Fibroblast of skin of right quadriceps (primary cell): Measurements from ENCODE around the gene OXCT1.

ENCODE experiments used
- DNase-seq: peaks from one replicate; pipeline ENCODE4 v3.0.0-alpha.2; 2013

OXCT1 gene

DNA sequence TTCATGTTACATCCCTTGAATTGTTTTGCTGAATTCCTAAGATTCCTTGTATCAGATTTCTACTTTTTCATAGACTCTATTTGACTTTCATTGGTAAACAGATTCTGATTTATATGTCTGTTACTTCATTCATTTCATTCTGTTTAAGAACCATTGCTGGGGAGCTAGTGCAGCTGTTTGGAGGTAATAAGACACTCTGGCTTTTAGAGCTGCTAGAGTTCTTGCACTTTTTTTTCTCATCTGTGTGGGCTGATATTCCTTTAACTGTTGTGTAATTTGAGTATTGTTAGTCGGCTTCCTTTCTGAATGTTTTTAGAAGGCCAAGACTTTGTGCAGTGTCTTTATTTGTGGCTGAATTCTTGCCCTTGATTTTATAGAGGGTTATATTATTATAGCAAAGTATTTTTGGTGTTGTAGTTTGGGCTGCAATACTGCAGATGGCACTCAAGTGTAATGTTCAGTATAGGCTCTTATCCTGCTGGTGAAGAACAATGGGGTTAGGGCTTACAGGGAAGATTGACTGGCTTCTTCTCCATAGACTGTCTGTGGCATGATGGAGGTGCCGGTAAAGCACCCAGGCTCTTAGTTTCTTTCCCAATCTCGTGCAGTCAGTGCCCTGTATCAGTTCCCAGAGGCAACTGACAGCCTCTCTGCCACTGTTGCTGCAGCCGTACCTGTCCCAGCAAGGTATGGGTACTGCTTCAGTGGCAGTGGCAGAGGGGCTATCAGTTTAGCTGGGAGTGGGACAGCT, 162.2 kb downstream of the OXCT1 start:
- DNase-seq, result peak; percentile 38

DNA sequence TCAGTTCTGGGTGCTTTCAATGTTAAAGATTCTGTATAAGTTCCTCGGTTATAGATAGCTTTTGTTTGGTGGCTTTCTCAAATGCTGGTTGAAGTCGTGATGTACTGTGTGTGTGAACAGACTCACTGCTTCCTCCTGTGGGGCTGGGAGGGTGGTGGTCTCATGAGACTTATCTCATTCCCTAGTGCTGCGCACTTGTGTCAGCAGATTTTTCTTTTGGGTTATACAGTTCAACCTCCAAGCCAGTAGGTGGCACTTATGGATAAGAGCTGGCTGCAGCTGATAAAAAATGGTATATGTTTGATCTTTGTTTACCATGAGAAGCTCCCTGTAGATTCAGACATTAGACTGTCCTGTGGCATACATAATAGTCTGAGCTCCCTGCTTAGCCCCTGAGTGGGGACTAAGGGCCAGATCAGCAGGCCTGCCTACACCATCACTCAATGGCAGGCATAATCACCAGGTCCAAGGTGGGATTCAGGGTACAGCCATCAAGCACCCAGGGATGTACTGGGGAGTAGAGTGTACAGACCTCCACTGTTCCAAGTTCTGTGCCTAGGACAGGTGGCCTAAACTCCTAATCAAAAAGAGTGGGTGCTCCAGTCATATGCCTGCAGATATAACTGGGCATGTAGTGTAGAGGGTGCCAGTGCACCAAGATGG, 174.2 kb downstream of the OXCT1 start:
- DNase-seq, result peak; percentile 5

DNA sequence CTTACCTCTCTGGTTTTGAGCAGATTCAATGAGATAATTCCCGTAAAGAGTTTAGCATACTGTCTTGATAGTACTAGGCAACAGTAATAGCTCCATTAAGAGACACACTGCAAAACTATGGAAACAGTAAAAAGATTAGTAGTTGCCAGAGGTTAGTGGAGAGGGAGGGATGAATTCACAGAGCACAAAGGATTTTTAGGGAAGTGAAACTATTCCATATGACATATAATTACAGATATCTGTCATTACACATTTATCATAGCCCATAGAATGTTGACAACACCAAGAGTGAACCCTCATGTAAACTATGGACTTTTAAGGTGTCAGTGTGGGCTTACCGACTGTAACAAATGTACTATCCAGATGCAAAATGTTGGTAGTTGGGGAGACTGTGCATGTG, 183.5 kb downstream of the OXCT1 start:
- no peak for DNase-seq

DNA sequence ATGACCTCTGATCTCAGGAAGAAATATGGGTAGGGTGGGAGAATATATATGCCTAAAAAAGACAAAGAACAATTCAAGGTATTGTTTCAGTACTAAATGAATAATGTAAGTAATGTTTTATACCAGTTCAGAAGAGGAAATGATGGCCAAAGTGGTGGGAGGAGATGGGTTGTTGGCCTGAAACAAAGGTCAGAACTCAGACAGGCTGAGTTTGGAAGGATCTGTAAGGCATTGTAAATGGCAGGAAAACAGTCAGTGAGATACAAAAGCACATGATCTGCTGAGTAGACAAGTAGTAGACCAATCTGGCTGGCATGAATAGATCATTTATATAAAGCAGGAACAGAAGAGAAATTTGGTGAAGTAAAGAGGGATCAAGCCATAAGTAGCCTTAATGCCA, 184.0 kb downstream of the OXCT1 start:
- DNase-seq, result no peak

DNA sequence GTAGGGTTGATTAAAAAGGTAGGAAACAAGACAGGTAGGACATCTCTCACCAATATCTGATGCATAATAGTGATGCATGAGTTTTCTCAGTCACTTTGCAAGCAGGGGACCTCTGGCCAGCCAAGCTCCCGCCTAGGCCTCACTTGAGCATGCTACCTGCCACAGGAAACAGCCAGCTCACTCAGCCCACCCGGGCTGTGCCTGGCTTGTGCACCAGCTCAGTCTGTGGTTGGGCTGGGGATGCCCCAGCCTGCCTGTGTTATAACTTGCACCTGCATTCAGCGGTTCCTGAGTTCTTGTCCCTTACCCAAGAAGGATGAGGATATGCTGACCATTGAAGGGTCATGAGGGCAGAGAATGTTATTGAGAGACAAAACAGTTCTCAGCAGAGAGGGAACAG, 187.0 kb downstream of the OXCT1 start:
- DNase-seq, result no peak

DNA sequence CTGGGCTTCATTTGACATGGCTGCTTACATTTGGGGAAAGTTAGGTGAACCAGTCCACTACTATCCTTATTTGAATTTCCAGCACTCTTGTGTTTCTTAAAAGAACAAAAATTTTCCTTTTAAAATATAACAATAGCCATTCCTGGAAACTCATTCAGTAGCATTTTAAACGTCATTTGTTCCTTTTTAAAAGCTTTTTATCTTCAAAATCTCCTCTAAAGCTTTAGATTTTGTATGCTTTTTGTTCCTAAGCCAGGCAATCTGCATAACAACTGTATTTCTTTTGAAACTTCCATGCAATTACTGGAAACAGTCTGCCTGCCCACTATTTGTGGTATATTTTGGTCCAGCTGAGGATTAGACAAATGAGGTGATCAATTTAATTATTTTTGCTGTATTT, 187.6 kb downstream of the OXCT1 start:
- DNase-seq, result no peak

DNA sequence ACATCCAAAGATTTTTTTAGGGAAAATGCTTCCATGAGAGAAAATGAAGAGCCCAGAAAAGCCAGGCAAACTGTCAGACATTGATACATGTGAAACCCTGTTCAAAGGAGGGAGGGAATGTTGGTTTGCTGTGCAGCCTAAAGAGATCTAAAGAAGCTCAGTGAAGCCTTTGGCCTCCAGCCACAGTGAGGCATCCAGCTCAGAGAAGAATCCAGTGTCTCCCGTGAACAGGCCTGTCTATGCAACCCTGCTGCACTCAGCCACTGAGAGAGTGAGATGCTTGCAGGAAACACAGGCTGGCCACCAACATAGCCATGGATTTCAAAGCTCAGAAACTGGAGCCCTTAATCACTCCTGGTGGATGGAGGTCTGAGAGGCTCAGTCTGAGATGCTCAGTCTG, 188.4 kb downstream of the OXCT1 start:
- no peak for DNase-seq
